ENCODE data around the gene KASH5.
"Not testable (repeated sequence)": the region's sequence is repeated elsewhere in the genome, so short reads cannot be mapped to it uniquely, and the experiment has no call there.

KASH5 gene

GRCh38 chr19:49459388-49459787, 71.3 kb downstream of the KASH5 start:
- DNase-seq (ENCODE audit: low read depth): no peak

DNA sequence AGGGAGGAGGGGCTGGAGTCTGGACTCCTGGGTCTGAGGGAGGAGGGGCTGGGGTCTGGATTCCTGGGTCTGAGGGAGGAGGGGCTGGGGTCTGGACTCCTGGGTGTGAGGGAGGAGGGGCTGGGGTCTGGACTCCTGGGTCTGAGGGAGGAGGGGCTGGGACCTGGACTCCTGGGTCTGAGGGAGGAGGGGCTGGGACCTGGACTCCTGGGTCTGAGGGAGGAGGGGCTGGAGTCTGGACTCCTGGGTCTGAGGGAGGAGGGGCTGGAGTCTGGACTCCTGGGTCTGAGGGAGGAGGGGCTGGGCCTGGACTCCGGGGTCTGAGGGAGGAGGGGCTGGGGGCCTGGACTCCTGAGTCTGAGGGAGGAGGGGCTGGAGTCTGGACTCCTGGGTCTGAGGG, 73.1 kb downstream of the KASH5 start:
- not testable (repeated sequence) for DNase-seq (ENCODE audit: low read depth)

DNA sequence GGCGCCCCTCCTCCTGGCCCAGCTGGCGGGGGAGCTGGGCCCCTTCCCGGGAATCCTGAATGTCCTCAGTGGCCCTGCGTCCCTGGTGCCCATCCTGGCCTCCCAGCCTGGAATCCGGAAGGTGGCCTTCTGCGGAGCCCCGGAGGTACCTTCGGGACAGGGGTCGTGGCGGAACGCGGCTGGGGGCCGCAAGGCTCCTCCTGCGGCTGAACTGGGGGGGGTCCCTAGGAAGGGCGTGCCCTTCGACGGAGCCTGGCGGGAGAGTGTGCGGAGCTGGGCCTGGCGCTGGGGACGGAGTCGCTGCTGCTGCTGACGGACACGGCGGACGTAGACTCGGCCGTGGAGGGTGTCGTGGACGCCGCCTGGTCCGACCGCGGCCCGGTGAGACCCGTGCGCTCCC, 73.6 kb downstream of the KASH5 start:
- DNase-seq (ENCODE audit: low read depth): no peak

DNA sequence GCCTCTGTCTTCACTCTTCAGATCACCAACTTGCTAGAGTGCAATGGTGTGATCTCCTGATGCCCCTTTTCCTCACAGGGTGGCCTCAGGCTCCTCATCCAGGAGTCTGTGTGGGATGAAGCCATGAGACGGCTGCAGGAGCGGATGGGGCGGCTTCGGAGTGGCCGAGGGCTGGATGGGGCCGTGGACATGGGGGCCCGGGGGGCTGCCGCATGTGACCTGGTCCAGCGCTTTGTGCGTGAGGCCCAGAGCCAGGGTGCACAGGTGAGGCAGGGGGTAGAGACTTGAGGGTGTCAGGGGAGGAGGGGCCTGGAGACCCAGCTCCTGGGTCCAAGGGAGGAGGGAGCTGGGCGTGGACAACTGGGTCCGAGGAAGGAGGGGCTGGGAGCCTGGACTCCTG, 74.4 kb downstream of the KASH5 start:
- no peak for DNase-seq (ENCODE audit: low read depth)

DNA sequence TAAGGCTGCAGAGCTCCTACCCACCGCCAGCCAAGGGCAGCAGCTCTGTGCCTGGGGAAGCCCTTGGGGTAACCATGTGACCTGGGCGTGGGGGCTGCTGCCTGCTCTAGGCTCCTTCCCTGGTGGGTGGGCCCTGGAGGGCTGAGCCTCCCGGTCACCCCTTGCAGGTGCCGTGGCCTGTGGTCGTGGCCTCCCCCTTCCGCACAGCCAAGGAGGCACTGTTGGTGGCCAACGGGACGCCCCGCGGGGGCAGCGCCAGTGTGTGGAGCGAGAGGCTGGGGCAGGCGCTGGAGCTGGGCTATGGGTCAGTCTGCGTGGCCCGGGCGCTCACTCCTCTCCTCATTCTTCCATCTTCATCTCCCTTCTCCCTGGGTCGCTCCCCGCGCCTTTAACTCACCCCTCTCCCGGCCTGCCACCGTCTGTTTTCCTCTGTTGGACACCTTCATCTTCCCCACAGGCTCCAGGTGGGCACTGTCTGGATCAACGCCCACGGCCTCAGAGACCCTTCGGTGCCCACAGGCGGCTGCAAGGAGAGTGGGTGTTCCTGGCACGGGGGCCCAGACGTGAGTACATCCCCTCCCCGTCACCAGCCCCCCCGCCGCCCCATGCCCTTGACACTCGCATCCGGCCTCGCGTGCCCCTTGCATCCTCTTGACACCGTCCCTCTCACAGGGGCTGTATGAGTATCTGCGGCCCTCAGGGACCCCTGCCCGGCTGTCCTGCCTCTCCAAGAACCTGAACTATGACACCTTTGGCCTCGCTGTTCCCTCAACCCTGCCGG, 76.1 kb downstream of the KASH5 start:
- DNase-seq (ENCODE audit: low read depth): no peak

GRCh38 chr19:49465371-49465770, 77.3 kb downstream of the KASH5 start:
- no peak for DNase-seq (ENCODE audit: low read depth)
